H9 (cell line): ENCODE data around the gene KANSL1. TPM values are rescaled to one million over a fixed set of nuclear protein-coding genes. Genes with fewer than 3 reads are reported as not detected.

ENCODE experiments used
- DNase-seq: peaks from one replicate; pipeline ENCODE4 v3.0.0-alpha.2; 2017
- H2AFZ ChIP-seq: one replicate; pipeline ENCODE4 v1.6.1; 2013; ENCODE audit warnings: mild to moderate bottlenecking, low read length, control low read depth, moderate library complexity
- H2AK5ac ChIP-seq: 2 replicates; pipeline ENCODE4 v1.6.1; 2013; ENCODE audit warnings: low read length, control low read depth, mixed read lengths; ENCODE audit not compliant: insufficient read length
- H2BK120ac ChIP-seq: one replicate; pipeline ENCODE4 v1.6.1; 2013; ENCODE audit warnings: low read depth, mild to moderate bottlenecking, low read length, control low read depth, inconsistent platforms; ENCODE audit not compliant: poor library complexity, severe bottlenecking
- H2BK12ac ChIP-seq: 2 replicates; pipeline ENCODE4 v1.6.1; 2013; ENCODE audit warnings: low read length, control low read depth, mixed read lengths, low read depth; ENCODE audit not compliant: insufficient read length
- H2BK15ac ChIP-seq: 2 replicates; pipeline ENCODE4 v1.6.1; 2013; ENCODE audit warnings: low read depth, low read length, control low read depth
- H2BK20ac ChIP-seq: one replicate; pipeline ENCODE4 v1.6.1; 2013; ENCODE audit warnings: low read depth, mild to moderate bottlenecking, low read length, control low read depth, inconsistent platforms; ENCODE audit not compliant: poor library complexity, severe bottlenecking
- H2BK5ac ChIP-seq: 2 replicates; pipeline ENCODE4 v1.6.1; 2013; ENCODE audit warnings: low read length, control low read depth, mixed read lengths; ENCODE audit not compliant: insufficient read length
- H3K14ac ChIP-seq: 2 replicates; pipeline ENCODE4 v1.6.1; 2013; ENCODE audit warnings: low read length, control low read depth; ENCODE audit not compliant: insufficient read depth
- H3K18ac ChIP-seq: 2 replicates; pipeline ENCODE4 v1.6.1; 2013; ENCODE audit warnings: low read depth, mild to moderate bottlenecking, mixed read lengths, low read length, control low read depth; ENCODE audit not compliant: insufficient read length
- H3K23ac ChIP-seq: 2 replicates; pipeline ENCODE4 v1.6.1; 2013; ENCODE audit warnings: low read length, control low read depth, mixed read lengths, low read depth; ENCODE audit not compliant: insufficient read length
- H3K23me2 ChIP-seq: 2 replicates; pipeline ENCODE4 v1.6.1; 2013; ENCODE audit warnings: low read depth, mild to moderate bottlenecking, mixed read lengths, low read length, control low read depth; ENCODE audit not compliant: insufficient read length, poor library complexity, severe bottlenecking
- H3K27ac ChIP-seq: 2 replicates; pipeline ENCODE4 v1.5.1; 2013; ENCODE audit warnings: low read length, control low read depth, mixed read lengths, low read depth; ENCODE audit not compliant: insufficient read length
- H3K27me3 ChIP-seq: 2 replicates; pipeline ENCODE4 v1.6.1; 2013; ENCODE audit warnings: low read length, control low read depth, inconsistent platforms; ENCODE audit not compliant: insufficient read depth
- H3K4ac ChIP-seq: 2 replicates; pipeline ENCODE4 v1.6.1; 2013; ENCODE audit warnings: low read depth, mild to moderate bottlenecking, control low read depth, inconsistent platforms, low read length, moderate library complexity
- H3K4me1 ChIP-seq: 2 replicates; pipeline ENCODE4 v1.6.1; 2013; ENCODE audit warnings: low read length, control low read depth, inconsistent platforms; ENCODE audit not compliant: insufficient read depth
- H3K4me2 ChIP-seq: 2 replicates; pipeline ENCODE4 v1.6.1; 2013; ENCODE audit warnings: low read length, control low read depth, mixed read lengths; ENCODE audit not compliant: insufficient read length, insufficient read depth
- H3K56ac ChIP-seq: 2 replicates; pipeline ENCODE4 v1.6.1; 2013; ENCODE audit warnings: low read depth, mild to moderate bottlenecking, mixed read lengths, low read length, control low read depth; ENCODE audit not compliant: insufficient read length
- H3K79me1 ChIP-seq: 2 replicates; pipeline ENCODE4 v1.6.1; 2013; ENCODE audit warnings: low read depth, mild to moderate bottlenecking, moderate library complexity, low read length, control low read depth, inconsistent platforms; ENCODE audit not compliant: insufficient read depth, poor library complexity, severe bottlenecking
- H3K79me2 ChIP-seq: 2 replicates; pipeline ENCODE4 v1.6.1; 2013; ENCODE audit warnings: low read length, control low read depth, inconsistent platforms; ENCODE audit not compliant: insufficient read depth
- H3K9ac ChIP-seq: 2 replicates; pipeline ENCODE4 v1.6.1; 2013; ENCODE audit warnings: low read length, control low read depth, mixed read lengths; ENCODE audit not compliant: insufficient read length; ENCODE audit errors: extremely low read depth
- H3K9me3 ChIP-seq: one replicate; pipeline ENCODE4 v1.6.1; 2013; ENCODE audit warnings: low read depth, low read length, inconsistent platforms; ENCODE audit not compliant: control insufficient read depth
- H3T11ph ChIP-seq: one replicate; pipeline ENCODE4 v1.6.1; 2013; ENCODE audit warnings: mild to moderate bottlenecking, low read length, control low read depth, inconsistent platforms
- H4K20me1 ChIP-seq: one replicate; pipeline ENCODE4 v1.6.1; 2013; ENCODE audit not compliant: control insufficient read depth, insufficient read length, insufficient read depth
- H4K5ac ChIP-seq: 2 replicates; pipeline ENCODE4 v1.6.1; 2013; ENCODE audit warnings: low read depth, mild to moderate bottlenecking, mixed read lengths, low read length, control low read depth; ENCODE audit not compliant: insufficient read length
- H4K8ac ChIP-seq: replicated peaks from 2 replicates; pipeline ENCODE4 v1.6.1; 2013; ENCODE audit warnings: low read length, control low read depth, mixed read lengths, low read depth; ENCODE audit not compliant: insufficient read length
- H4K91ac ChIP-seq: 2 replicates; pipeline ENCODE4 v1.6.1; 2013; ENCODE audit warnings: low read depth, mild to moderate bottlenecking, moderate library complexity, mixed read lengths, low read length, control low read depth; ENCODE audit not compliant: insufficient read length
- H3K27ac Mint-ChIP-seq, 3 experiments: 2 replicates in 2 of 3; 3 replicates in 1 of 3; pipeline ENCODE4 v1.8.0; 2020 to 2021; ENCODE audit warnings: mixed read lengths in 3 of 3, mild to moderate bottlenecking in 1 of 3, moderate library complexity in 1 of 3
- H3K27me3 Mint-ChIP-seq: 2 replicates; pipeline ENCODE4 v1.8.0; 2021; ENCODE audit warnings: low read depth, mild to moderate bottlenecking, moderate library complexity, mixed read lengths
- H3K36me3 Mint-ChIP-seq, 3 experiments: 2 replicates in 2 of 3; 3 replicates in 1 of 3; pipeline ENCODE4 v1.8.0; 2020 to 2021; ENCODE audit warnings: low read depth in 3 of 3, mixed read lengths in 3 of 3; ENCODE audit not compliant: insufficient read depth in 1 of 3
- H3K4me1 Mint-ChIP-seq, 2 experiments: 2 replicates each; pipeline ENCODE4 v1.8.0; 2020; ENCODE audit warnings: mixed read lengths in 2 of 2
- H3K4me3 Mint-ChIP-seq, 2 experiments: 2 replicates in 1 of 2; 3 replicates in 1 of 2; pipeline ENCODE4 v1.8.0; 2020 to 2021; ENCODE audit warnings: mild to moderate bottlenecking in 2 of 2, mixed read lengths in 2 of 2, moderate library complexity in 1 of 2
- H3K9me3 Mint-ChIP-seq, 2 experiments: 2 replicates in 1 of 2; 3 replicates in 1 of 2; pipeline ENCODE4 v1.8.0; 2020; ENCODE audit warnings: mild to moderate bottlenecking in 2 of 2, mixed read lengths in 2 of 2, moderate library complexity in 1 of 2
- WGBS: extraction: QIAGEN DNeasy Blood & Tissue Kit; methylation state at CpG from one replicate; pipeline ENCODE4 v1.1.7; 2013; ENCODE audit warnings: missing lambda C conversion rate, low lambda C conversion rate, mixed read lengths; ENCODE audit not compliant: insufficient read length; ENCODE audit errors: extremely low coverage; 5-methylcytosine and 5-hydroxymethylcytosine counted together
- total RNA-seq: library from RNA; stranded (reverse); gene quantifications from 2 replicates; pipeline ENCODE4 v1.2.1, GENCODE V29; 2021
- TF ChIP-seq, protein P1 (sequence below): fragments of 200-600 bp; sonication (generic); conservative IDR thresholded peaks from 3 replicates; pipeline ENCODE4 v1.8.0; 2021; ENCODE audit warnings: antibody characterized with exemption, mild to moderate bottlenecking

KANSL1 gene
- total RNA-seq, 1 experiment from 2014 or later = 114 TPM

- Histone ChIP-seq H2BK20ac (no peak overlapping the region), H3K4ac (no peak overlapping the region), H2BK15ac (no peak overlapping the region), H3K23me2 (no peaks in the 10 kb centered on the region), H3K56ac (no peak overlapping the region), H2BK12ac (no peak overlapping the region), H3K79me1 (no peaks in the 10 kb centered on the region), H4K8ac (no peak overlapping the region), H3K27ac (no peak overlapping the region), H3K23ac (no peak overlapping the region), H4K91ac (no peak overlapping the region), H2AK5ac (no peak overlapping the region), H2BK120ac (no peak overlapping the region), H3K4me2 (no peak overlapping the region), H3T11ph (no peak overlapping the region), H4K20me1 (no peaks in the 10 kb centered on the region), H4K5ac (no peak overlapping the region), H2AFZ (no peak overlapping the region), H3K18ac (no peak overlapping the region), H3K9me3 (no peaks in the 10 kb centered on the region), H3K79me2 (no peaks in the 10 kb centered on the region), H3K4me1 (no peaks in the 10 kb centered on the region), H3K27me3 (no peaks in the 10 kb centered on the region), H2BK5ac (no peak overlapping the region), H3K14ac (no peak overlapping the region), H3K9ac (no peak overlapping the region)
- no peak overlapping the region for H3K4me3 Mint-ChIP-seq
- TF ChIP-seq, protein P1, sequence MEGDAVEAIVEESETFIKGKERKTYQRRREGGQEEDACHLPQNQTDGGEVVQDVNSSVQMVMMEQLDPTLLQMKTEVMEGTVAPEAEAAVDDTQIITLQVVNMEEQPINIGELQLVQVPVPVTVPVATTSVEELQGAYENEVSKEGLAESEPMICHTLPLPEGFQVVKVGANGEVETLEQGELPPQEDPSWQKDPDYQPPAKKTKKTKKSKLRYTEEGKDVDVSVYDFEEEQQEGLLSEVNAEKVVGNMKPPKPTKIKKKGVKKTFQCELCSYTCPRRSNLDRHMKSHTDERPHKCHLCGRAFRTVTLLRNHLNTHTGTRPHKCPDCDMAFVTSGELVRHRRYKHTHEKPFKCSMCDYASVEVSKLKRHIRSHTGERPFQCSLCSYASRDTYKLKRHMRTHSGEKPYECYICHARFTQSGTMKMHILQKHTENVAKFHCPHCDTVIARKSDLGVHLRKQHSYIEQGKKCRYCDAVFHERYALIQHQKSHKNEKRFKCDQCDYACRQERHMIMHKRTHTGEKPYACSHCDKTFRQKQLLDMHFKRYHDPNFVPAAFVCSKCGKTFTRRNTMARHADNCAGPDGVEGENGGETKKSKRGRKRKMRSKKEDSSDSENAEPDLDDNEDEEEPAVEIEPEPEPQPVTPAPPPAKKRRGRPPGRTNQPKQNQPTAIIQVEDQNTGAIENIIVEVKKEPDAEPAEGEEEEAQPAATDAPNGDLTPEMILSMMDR = no peak
- no peak for DNase-seq
- peaks cover 4% of the 10 kb centered on the region; the same call in 1 of the 2 replicates for H3K27me3 Mint-ChIP-seq
- H3K36me3 Mint-ChIP-seq = no peaks in the 10 kb centered on the region
- WGBS = no CpG with 5 or more reads among the region's 10 CpGs
- peaks cover 9 to 13% of the 10 kb centered on the region in 2 experiments for H3K4me1 Mint-ChIP-seq
- peaks cover 4 to 7% of the 10 kb centered on the region in 2 experiments; a peak in 3 of 5 replicates for H3K9me3 Mint-ChIP-seq
- H3K27ac Mint-ChIP-seq = 0 out of 7 replicates have a peak overlapping the region, but pooled peaks of 1 of the 3 experiments have one; percentile 16
Measured at GRCh38 chr17:45992904-45993303, 200.3 kb downstream of the KANSL1 start.
